CD4-positive, alpha-beta T cell treated with Interleukin-10 for 1 hour (primary cell): ENCODE measurements around the gene PRR12.

ENCODE experiments used
- DNase-seq: peaks from one replicate; pipeline ENCODE4 v3.0.0-alpha.2; 2020

The PRR12 gene

DNA sequence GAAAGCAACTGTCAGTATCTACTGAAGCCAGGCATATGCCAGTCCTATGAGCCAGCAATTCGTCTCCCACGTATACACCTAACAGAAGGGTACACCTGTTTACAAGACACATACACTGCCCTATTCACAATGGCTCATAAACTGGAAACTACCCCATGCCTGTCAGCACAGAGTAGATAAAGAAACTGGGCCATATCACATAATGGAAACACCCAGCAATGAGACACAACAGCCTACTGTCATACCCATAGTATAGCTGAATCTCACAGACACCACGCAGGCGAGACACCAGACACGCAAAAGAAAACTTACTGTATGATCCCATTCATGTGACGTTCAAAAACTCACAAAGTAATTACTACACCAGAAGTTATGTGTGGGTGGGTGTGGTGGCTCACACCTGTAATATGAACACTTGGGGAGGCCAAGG is 26.4 kb upstream of the PRR12 start:
- peak; percentile 32 for DNase-seq

DNA sequence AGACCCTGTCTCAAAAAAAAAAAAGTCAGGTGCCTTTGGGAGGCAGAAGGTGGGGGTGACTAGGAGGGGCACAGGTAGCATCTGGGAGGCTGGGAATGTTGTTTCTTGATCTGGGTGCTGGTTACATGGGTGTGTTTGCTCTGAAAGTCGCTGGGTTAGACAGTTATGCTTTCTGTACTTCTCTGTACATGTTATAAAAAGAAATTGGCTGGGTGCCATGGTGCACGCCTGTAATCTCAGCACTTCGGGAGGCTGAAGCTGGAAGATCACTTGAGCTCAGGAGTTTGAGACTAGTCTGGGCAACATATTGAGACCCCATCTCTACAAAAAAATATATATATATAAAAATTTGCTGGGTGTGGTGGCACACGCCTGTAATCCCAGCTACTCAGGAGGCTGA is 25.7 kb upstream of the PRR12 start:
- DNase-seq: no peak

- DNase-seq: no peak
Measured at GRCh38 chr19:49566302-49566701, 24.7 kb upstream of the PRR12 start.

DNA sequence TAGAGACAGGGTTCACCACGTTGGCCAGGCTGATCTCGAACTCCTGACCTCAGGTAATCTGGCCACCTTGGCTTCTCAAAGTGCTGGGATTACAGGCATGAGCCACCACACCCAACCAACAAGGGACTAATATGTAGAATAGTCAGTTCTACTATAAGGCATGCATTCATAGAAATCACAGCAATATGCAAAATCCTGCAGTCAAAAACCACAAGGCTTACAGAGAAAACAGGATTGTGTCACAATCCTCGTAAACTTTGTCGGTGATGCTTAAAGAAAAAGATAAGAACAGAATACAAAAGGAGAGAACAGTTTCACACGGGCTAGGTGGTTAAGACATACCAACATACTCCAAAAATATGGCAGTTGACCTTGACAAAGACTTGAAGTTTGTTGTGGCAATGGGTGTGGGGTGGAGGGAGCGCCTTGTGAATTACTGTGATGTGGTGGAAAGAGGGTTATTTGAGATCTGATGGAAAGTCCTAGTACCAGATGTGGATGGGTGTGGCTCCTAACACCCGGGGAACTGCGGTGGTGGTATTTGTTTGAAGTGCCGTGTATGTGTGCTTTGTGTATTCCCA is 23.0 kb upstream of the PRR12 start:
- DNase-seq: peak; percentile 89

GRCh38 chr19:49570138-49570856 is 20.7 kb upstream of the PRR12 start:
- peak; percentile 89 for DNase-seq

DNA sequence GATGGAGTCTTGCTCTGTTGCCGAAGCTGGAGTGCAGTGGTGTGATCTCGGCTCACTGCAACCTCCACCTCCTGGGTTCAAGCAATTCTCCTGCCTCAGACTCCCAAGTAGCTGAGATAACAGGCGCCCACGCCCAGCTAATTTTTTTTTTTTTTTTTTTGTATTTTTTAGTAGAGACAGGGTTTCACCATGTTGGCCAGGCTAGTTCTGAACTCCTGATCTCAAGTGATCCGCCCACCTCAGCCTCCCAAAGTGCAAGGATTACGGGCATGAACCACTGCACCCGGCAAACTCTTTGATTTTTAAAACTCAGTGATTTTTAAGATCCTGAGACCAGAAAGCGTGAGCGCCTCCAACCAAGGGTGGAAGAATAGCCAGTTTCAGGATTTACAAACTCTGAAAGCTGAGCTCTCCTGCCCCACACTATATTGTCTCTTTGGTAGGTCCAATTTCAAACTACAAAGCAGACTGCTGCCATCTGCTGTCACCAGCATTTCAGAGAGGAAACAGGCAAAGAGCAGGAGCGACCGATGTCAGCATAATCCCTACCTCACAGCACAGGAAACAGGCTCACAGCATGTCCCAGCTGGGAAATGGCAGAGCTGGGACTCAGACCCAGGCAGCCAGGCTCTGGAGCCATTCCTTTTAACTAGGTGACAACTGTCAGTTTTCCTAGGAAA is 19.8 kb upstream of the PRR12 start:
- DNase-seq: peak; percentile 62

GRCh38 chr19:49573009-49573408 is 18.0 kb upstream of the PRR12 start:
- DNase-seq: no peak

GRCh38 chr19:49573425-49573824 is 17.6 kb upstream of the PRR12 start:
- no peak for DNase-seq

DNA sequence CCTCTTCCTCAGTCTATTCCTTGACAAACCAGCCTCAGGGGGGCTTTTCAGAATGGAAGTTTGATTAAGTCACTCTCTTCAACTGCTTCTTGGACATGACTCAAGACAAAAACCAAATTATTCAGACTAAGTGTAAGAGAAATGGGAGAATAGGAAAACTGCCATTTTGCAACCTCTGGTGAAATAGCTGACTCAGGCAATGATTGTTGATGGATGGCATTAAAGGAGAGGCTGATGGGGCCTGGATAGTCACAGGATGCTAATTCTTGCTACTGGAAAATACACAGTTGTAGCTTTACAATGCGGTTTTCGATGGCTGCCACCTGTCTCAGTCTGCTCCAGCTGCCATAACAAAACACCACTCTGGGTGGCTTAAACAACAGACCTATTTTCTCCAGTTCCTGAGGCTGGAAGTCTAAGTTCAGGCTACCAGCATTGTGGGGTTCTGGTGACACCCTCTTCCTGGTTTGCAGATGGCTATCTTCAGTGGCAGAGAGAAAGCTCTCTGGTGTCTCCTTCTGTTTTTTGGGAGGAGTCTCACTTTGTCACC is 16.7 kb upstream of the PRR12 start:
- DNase-seq: no peak

- DNase-seq: no peak
Measured at GRCh38 chr19:49579193-49579592, 11.8 kb upstream of the PRR12 start.

DNA sequence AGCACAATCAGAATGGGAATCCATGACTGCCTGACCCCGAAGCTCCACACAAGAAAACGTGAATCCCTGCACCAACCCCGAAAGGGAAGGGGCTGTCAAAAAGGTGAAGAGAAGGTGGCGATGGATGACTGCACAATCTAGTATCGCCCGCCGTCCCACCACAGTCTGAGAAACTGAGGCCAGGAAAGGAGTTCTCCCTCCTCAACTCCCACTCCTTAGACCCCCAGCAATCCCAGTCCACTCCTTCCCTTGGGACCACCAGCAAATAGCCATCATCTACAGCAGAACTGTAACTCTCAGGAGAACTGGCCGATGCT is 11.1 kb upstream of the PRR12 start:
- DNase-seq: no peak

DNA sequence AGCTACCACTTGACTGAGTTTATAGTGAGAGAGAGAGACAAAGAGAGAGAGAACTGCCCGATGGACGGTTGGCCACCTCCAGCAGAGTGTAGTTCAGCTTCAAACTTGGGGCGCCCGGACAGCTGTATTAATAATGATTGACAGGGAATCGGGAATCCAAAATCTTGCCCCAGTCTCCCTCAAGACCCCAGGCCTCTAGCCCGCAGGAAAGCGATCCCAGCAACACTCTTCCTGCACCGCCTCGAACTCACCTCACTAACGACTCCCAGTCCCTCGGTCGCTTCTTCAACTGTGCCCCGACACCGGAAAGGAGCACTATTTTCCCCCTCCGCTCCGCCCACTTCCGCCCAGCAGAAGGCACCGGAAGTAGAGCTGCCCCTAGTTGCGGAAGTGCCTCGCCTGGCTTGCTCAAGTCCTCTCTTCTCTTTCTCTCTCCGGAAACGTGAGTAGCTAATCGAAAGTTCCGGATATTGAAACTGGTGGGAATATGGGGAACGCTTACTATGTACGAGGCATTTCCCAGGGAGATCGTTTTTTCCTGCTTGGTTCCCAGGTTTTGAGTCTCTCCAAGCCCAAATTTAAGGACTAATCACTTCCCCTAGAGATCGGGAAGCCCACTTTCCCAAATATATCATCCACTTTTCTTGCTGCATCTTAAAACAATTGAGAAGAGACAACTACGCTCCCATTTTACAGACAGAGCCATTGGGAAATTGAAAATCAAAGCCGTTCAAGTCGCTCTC is 10.5 kb upstream of the PRR12 start, which contains the start of gene NOSIP:
Gene NOSIP, minus strand, starts transcription at position 293 of the 743 bp plus-strand sequence. CDS start 19,865 bp downstream, outside the sequence.
- peak; percentile 97 for DNase-seq

- DNase-seq: no peak
Measured at GRCh38 chr19:49581007-49581508, 9.9 kb upstream of the PRR12 start, which contains the start of gene PRRG2. TSS of gene PRRG2 (plus strand) at chr19:49581316. CDS start at chr19:49583220, 1,904 bp downstream.

GRCh38 chr19:49583239-49583638 is 7.7 kb upstream of the PRR12 start:
- DNase-seq: no peak

DNA sequence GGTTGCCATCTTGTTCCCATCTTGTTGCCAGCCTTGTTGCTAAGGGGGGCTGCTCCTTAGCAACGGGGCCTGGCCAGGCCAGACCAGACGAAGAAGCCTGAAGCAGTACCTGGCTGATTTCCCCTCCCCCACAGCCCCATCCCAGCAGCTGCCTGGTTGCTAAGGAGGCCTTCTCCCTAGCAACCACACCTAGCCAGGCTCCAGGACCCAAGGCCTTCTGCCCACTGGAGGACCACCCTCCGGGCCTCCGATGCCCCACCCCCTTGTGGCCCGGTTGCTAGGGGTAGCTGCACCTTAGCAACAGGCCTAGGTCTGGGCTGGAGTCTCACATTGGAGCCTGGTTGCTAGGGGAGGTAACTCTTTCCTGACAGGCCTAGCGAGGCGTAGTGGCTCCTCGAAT is 6.0 kb upstream of the PRR12 start:
- DNase-seq: no peak

GRCh38 chr19:49587227-49587626 is 3.8 kb upstream of the PRR12 start:
- DNase-seq: no peak

GRCh38 chr19:49588365-49589122 is 2.4 kb upstream of the PRR12 start:
- no peak for DNase-seq

GRCh38 chr19:49589502-49589905 is 1.5 kb upstream of the PRR12 start:
- no peak for DNase-seq

DNA sequence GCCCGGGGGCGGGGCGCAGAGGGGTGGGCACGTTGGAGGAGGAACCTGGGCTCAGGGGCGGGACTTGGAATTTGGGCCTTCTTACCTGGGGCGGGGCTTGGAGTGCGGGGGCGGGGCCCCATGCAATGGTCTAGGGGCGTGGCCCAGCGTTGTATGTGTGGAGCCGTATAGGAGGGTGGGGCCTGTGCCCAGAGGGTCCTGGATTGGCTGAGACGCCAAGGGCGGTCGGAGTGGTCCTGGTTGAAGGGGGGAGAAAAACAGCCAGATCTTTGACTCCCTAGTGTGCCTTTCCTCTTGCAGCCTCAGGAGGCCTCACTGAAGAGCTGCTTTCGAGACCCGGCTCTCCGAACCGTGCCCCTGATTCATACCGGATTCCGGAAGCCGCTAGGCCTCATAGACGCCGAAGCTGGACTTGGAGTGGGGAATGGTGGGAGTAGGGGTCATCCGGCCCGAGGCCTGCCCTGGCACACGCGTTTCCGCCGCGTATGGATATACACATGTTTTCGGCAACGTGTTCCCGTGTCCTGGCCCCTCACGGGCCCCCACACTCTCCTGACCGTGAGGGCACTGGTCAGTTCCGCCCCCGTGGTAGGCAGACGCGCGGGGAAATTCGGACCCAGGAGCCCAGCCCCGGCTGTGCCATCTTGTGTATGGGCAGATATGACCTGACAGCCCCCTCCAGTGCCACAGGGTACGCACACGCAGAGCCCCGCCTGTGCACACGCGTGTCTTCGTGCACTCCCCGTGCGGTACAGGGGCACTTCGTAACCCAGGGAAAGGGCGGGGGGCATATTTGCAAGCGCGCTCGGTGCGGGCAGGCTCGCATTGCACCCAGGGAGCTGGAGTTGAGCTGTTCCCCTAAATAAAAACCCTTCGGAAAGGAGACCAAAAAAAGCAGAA is 661 bp upstream of the PRR12 start:
- DNase-seq: peak; percentile 99

DNA sequence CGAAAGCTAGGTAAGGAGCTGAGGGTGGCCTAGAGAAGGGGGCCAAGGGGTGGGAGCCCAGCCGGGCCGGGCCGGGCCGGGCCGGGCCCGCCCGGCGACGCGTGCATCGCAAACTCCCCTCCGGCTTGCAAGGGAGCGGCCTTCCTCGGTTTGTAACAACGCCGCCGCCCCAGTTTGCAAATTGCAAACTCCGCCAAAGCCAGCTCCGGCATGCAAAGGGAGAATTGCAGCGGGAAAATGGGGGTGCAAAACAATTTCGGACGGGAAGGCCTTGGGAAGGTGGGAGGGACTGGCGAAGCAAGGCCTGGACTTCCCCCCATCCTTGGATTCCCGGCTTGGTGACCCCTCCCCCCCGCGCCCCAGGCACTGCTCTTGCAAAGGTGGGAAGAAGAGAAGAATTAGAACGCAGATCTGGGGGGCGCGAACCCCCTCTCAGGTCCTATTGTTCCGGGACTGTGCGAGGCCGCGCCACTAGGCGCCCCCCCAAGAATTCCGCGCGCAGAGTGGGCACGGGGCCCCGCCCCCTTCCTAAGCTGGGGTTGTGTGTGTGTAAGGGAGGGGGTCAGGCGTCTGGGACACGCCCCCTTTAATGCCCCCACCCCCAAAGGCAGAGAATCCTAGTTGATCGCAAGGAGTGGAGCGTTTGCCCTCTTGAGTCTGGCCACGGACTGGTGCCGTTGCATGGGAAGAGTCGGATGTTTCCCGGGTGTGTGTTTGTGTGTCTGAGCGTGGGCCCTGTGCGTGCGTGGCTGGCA is 926 bp downstream of the PRR12 start:
- peak; percentile 43 for DNase-seq
